Embryonic facial prominence (tissue), 1 donor: ENCODE results near the gene GDF9.

Experiments used
- DNase-seq: peaks from one replicate; pipeline ENCODE4 v3.0.0-alpha.2; 2016; ENCODE audit errors: extremely low spot score

The GDF9 gene

GRCh38 chr5:132820162-132820754 lies 46.0 kb downstream of the GDF9 start:
- peak; percentile 57 for DNase-seq

GRCh38 chr5:132819468-132819867 lies 46.8 kb downstream of the GDF9 start:
- DNase-seq = no peak

GRCh38 chr5:132817011-132817410 lies 49.3 kb downstream of the GDF9 start:
- DNase-seq = no peak

GRCh38 chr5:132816554-132816953 lies 49.7 kb downstream of the GDF9 start:
- no peak for DNase-seq

- DNase-seq = no peak
These were observed 50.2 kb downstream of the GDF9 start for GRCh38 chr5:132816083-132816482.

DNA sequence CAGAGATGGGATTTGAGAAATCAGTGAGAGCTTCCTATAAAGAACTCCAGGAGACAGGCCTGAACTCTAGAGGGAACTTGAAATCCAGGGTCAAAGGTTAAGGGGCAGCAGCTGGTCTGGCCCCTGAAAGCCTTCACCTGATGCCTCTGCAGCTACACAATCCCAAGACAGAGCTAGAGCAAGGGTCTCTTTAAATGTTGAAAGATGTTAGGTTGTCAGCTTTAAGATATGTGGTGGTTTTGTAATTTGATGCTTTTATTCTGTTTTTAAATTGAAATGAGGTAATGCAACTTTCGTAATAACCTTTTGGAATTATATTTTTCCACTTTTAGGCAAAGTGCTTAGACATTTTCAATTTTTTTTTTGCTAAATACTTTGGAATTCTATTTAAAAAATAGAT lies 50.8 kb downstream of the GDF9 start:
- no peak for DNase-seq

DNA sequence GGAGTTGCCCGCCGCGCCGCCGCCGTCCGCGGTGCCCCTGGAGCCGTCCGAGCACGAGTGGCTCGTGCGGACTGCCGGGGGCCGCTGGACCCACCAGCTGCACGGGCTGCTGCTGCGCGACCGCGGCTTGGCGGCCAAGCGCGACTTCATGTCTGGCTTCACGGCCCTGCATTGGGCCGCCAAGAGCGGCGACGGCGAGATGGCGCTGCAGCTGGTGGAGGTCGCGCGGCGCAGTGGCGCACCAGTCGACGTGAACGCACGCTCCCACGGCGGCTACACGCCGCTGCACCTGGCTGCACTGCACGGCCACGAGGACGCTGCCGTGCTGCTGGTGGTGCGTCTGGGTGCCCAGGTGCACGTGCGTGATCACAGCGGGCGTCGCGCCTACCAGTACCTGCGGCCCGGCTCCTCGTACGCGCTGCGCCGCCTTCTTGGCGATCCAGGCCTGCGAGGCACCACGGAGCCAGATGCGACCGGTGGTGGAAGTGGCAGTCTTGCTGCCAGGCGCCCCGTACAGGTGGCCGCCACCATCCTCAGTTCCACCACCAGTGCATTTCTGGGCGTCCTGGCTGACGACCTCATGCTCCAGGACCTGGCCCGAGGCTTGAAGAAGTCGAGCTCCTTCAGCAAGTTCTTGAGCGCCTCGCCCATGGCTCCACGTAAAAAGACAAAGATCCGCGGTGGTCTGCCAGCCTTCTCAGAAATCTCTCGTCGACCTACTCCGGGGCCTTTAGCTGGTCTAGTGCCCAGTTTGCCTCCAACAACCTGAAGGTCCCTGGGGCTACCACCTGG lies 51.6 kb downstream of the GDF9 start:
- no peak for DNase-seq

GRCh38 chr5:132813599-132814502 lies 52.4 kb downstream of the GDF9 start:
- DNase-seq = no peak

GRCh38 chr5:132812781-132813598 lies 53.3 kb downstream of the GDF9 start, which contains the start of gene SOWAHA:
Gene SOWAHA, plus strand, starts transcription at chr5:132813302. Its CDS starts 320 bp downstream, at chr5:132813622.
- no peak for DNase-seq

GRCh38 chr5:132812123-132812765 lies 54.0 kb downstream of the GDF9 start:
- DNase-seq = no peak
